IPS-11a (cell line): ENCODE data around the gene RBM20.

ENCODE experiments used
- H3K4me3 ChIP-seq: one replicate; pipeline ENCODE4 v1.5.1; 2013; ENCODE audit warnings: low read depth, low read length, control low read depth

Gene RBM20

GRCh38 chr10:110804376-110804775 lies 160.2 kb downstream of the RBM20 start:
- no peak overlapping the region for H3K4me3 ChIP-seq

GRCh38 chr10:110805292-110805691 lies 161.2 kb downstream of the RBM20 start:
- no peak overlapping the region for H3K4me3 ChIP-seq

GRCh38 chr10:110806335-110806734 lies 162.2 kb downstream of the RBM20 start:
- H3K4me3 ChIP-seq, result no peak overlapping the region

- H3K4me3 ChIP-seq, result no peak overlapping the region
Observed at GRCh38 chr10:110808123-110808522, 164.0 kb downstream of the RBM20 start.

GRCh38 chr10:110808615-110809014 lies 164.5 kb downstream of the RBM20 start:
- no peak overlapping the region for H3K4me3 ChIP-seq

- no peak overlapping the region for H3K4me3 ChIP-seq
Observed at GRCh38 chr10:110810625-110811024, 166.5 kb downstream of the RBM20 start.

- H3K4me3 ChIP-seq, result no peak overlapping the region
Observed at GRCh38 chr10:110811791-110812581, 167.8 kb downstream of the RBM20 start.

GRCh38 chr10:110812583-110812982 lies 168.4 kb downstream of the RBM20 start:
- H3K4me3 ChIP-seq, result no peak overlapping the region

- no peak overlapping the region for H3K4me3 ChIP-seq
Observed at GRCh38 chr10:110813743-110814472, 169.8 kb downstream of the RBM20 start.

- H3K4me3 ChIP-seq, result no peak overlapping the region
Observed at GRCh38 chr10:110815354-110816004, 171.3 kb downstream of the RBM20 start.

- H3K4me3 ChIP-seq, result no peak overlapping the region
Observed at GRCh38 chr10:110817614-110818013, 173.5 kb downstream of the RBM20 start.

- no peak overlapping the region for H3K4me3 ChIP-seq
Observed at GRCh38 chr10:110818311-110819256, 174.4 kb downstream of the RBM20 start.

- H3K4me3 ChIP-seq, result no peak overlapping the region
Observed at GRCh38 chr10:110820321-110820814, 176.2 kb downstream of the RBM20 start.

- H3K4me3 ChIP-seq, result no peak overlapping the region
Observed at GRCh38 chr10:110821508-110821907, 177.4 kb downstream of the RBM20 start.

- no peak overlapping the region for H3K4me3 ChIP-seq
Observed at GRCh38 chr10:110822035-110822711, 178.0 kb downstream of the RBM20 start.

GRCh38 chr10:110822712-110823311 lies 178.7 kb downstream of the RBM20 start:
- H3K4me3 ChIP-seq, result no peak overlapping the region

GRCh38 chr10:110824152-110824441 lies 180.0 kb downstream of the RBM20 start:
- H3K4me3 ChIP-seq, result no peak overlapping the region

- H3K4me3 ChIP-seq, result no peak overlapping the region
Observed at GRCh38 chr10:110824660-110825059, 180.5 kb downstream of the RBM20 start.

- H3K4me3 ChIP-seq, result no peak overlapping the region
Observed at GRCh38 chr10:110825508-110825907, 181.4 kb downstream of the RBM20 start.

- no peak overlapping the region for H3K4me3 ChIP-seq
Observed at GRCh38 chr10:110827410-110827809, 183.3 kb downstream of the RBM20 start.
